Smooth muscle cell (in vitro differentiated cells): ENCODE data around the gene UBXN10. TPM values are rescaled to one million over a fixed set of nuclear protein-coding genes. Genes with fewer than 3 reads are reported as not detected.

Source experiments
- DNase-seq: peaks from one replicate; lab custom pipeline; 2025; ENCODE audit not compliant: unreplicated experiment; lab: John Stamatoyannopoulos, UW
- H2AFZ ChIP-seq: fragments of 200-600 bp; sonication (generic); 2 replicates; pipeline ENCODE4 v1.6.0; 2016; ENCODE audit warnings: antibody characterized with exemption, low read depth, mild to moderate bottlenecking
- H3F3A ChIP-seq: fragments of 200-600 bp; sonication (generic); 2 replicates; pipeline ENCODE4 v1.6.0; 2017; ENCODE audit warnings: antibody characterized with exemption, low read depth
- H3K27ac ChIP-seq: fragments of 200-600 bp; sonication (generic); 2 replicates; pipeline ENCODE4 v1.5.1; 2016; ENCODE audit warnings: low read depth, mild to moderate bottlenecking
- H3K27me3 ChIP-seq: fragments of 200-600 bp; sonication (generic); 2 replicates; pipeline ENCODE4 v1.6.1; 2016; ENCODE audit warnings: low read depth, mild to moderate bottlenecking
- H3K36me3 ChIP-seq: fragments of 200-600 bp; sonication (generic); 2 replicates; pipeline ENCODE4 v1.5.1; 2016; ENCODE audit warnings: low read depth
- H3K4me1 ChIP-seq: fragments of 200-600 bp; sonication (generic); 2 replicates; pipeline ENCODE4 v1.5.1; 2016; ENCODE audit warnings: low read depth
- H3K4me2 ChIP-seq: fragments of 200-600 bp; sonication (generic); 2 replicates; pipeline ENCODE4 v1.6.0; 2016; ENCODE audit warnings: mild to moderate bottlenecking
- H3K4me3 ChIP-seq: fragments of 200-600 bp; sonication (generic); 2 replicates; pipeline ENCODE4 v1.5.1; 2016; ENCODE audit warnings: mild to moderate bottlenecking
- H3K79me2 ChIP-seq: fragments of 200-600 bp; sonication (generic); 2 replicates; pipeline ENCODE4 v1.6.0; 2016; ENCODE audit warnings: low read depth, mild to moderate bottlenecking
- H3K9ac ChIP-seq: fragments of 200-600 bp; sonication (generic); 2 replicates; pipeline ENCODE4 v1.6.0; 2016; ENCODE audit warnings: low read depth
- H3K9me3 ChIP-seq: fragments of 200-600 bp; sonication (generic); replicated peaks from 2 replicates; pipeline ENCODE4 v1.5.1; 2016; ENCODE audit warnings: low read depth
- H4K20me1 ChIP-seq: fragments of 200-600 bp; sonication (generic); 2 replicates; pipeline ENCODE4 v1.6.0; 2016; ENCODE audit warnings: low read depth
- CTCF ChIP-seq: fragments of 200-600 bp; sonication (generic); IDR thresholded peaks from 2 replicates; pipeline ENCODE4 v1.5.1; 2017; ENCODE audit warnings: borderline replicate concordance, mild to moderate bottlenecking, antibody characterized with exemption; ENCODE audit not compliant: insufficient read depth, poor library complexity, severe bottlenecking
- WGBS: methylation state at CpG from one replicate; pipeline ENCODE4 v1.1.7; 2016; ENCODE audit warnings: low lambda C conversion rate; 5-methylcytosine and 5-hydroxymethylcytosine counted together
- polyA plus RNA-seq: library from polyadenylated mRNA; unstranded; fragments of >200 nt; fragmentation: Nextera tagmentation; extraction: Ambion mirVana; gene quantifications from 2 replicates; pipeline ENCODE4 v1.2.1, GENCODE V29; 2016
- total RNA-seq: library from RNA; depleted of rRNA; stranded (reverse); fragments of >200 nt; gene quantifications from 2 replicates; pipeline ENCODE4 v1.2.3, GENCODE V29; 2014

UBXN10 gene
- total and polyA plus RNA-seq, 2 experiments from 2014 or later = 0.36 to 0.49 TPM

GRCh38 chr1:20152599-20152930, 33.3 kb upstream of the UBXN10 start:
- no peak for DNase-seq
- whole genome bisulfite sequencing = 54% methylated on average over 7 of the region's 7 CpGs
- no peak overlapping the region for H2AFZ ChIP-seq
- H3K27me3 ChIP-seq = no peaks in the 10 kb centered on the region
- H3K79me2 ChIP-seq = no peaks in the 10 kb centered on the region
- H3K36me3 ChIP-seq = no peaks in the 10 kb centered on the region
- H3K4me3 ChIP-seq = no peak overlapping the region
- no peaks in the 10 kb centered on the region for H4K20me1 ChIP-seq
- TF ChIP-seq CTCF = no peak
- H3K4me2 ChIP-seq = no peak overlapping the region
- H3K27ac ChIP-seq = no peak overlapping the region
- H3K9me3 ChIP-seq = no peaks in the 10 kb centered on the region
- H3K9ac ChIP-seq = no peak overlapping the region
- no peaks in the 10 kb centered on the region for H3F3A ChIP-seq
- no peaks in the 10 kb centered on the region for H3K4me1 ChIP-seq

- Histone ChIP-seq H2AFZ (no peak overlapping the region), H3K9ac (no peak overlapping the region), H3K4me3 (no peak overlapping the region), H3K79me2 (no peaks in the 10 kb centered on the region), H3K27ac (no peak overlapping the region), H3K4me1 (no peaks in the 10 kb centered on the region), H3F3A (no peaks in the 10 kb centered on the region), H3K36me3 (no peaks in the 10 kb centered on the region), H3K4me2 (no peak overlapping the region), H4K20me1 (no peaks in the 10 kb centered on the region), H3K9me3 (no peaks in the 10 kb centered on the region), H3K27me3 (no peaks in the 10 kb centered on the region)
- no peak for TF ChIP-seq CTCF
- WGBS = 54% methylated on average over 6 of the region's 6 CpGs
- no peak for DNase-seq
These were observed 32.9 kb upstream of the UBXN10 start for GRCh38 chr1:20153000-20153418.

GRCh38 chr1:20154301-20154831, 31.5 kb upstream of the UBXN10 start:
- Histone ChIP-seq H3K9me3 (no peaks in the 10 kb centered on the region), H2AFZ (no peak overlapping the region), H3K27ac (no peak overlapping the region), H3K4me2 (no peak overlapping the region), H4K20me1 (no peaks in the 10 kb centered on the region), H3K9ac (no peak overlapping the region), H3K4me1 (no peaks in the 10 kb centered on the region), H3K27me3 (no peaks in the 10 kb centered on the region), H3K79me2 (no peaks in the 10 kb centered on the region), H3F3A (no peaks in the 10 kb centered on the region), H3K36me3 (no peaks in the 10 kb centered on the region), H3K4me3 (no peak overlapping the region)
- TF ChIP-seq CTCF = no peak
- 88% methylated on average over 18 of the region's 18 CpGs for WGBS
- DNase-seq = no peak

GRCh38 chr1:20158358-20159070, 27.4 kb upstream of the UBXN10 start:
- H3K9ac ChIP-seq = no peak overlapping the region
- no peak overlapping the region for H2AFZ ChIP-seq
- H4K20me1 ChIP-seq = no peaks in the 10 kb centered on the region
- no peaks in the 10 kb centered on the region for H3K27me3 ChIP-seq
- H3K4me3 ChIP-seq = no peak overlapping the region
- H3K79me2 ChIP-seq = no peaks in the 10 kb centered on the region
- peaks cover 8% of the 10 kb centered on the region for H3K9me3 ChIP-seq
- WGBS = 90% methylated on average over 7 of the region's 7 CpGs
- no peaks in the 10 kb centered on the region for H3K36me3 ChIP-seq
- no peaks in the 10 kb centered on the region for H3F3A ChIP-seq
- TF ChIP-seq CTCF = no peak
- no peaks in the 10 kb centered on the region for H3K4me1 ChIP-seq
- H3K27ac ChIP-seq = no peak overlapping the region
- H3K4me2 ChIP-seq = no peak overlapping the region
- DNase-seq = no peak
